Liver (tissue), 9 donors: ENCODE results near the gene LMF1. TPM values are rescaled to one million over a fixed set of nuclear protein-coding genes. Genes with fewer than 3 reads are reported as not detected.

Experiments used
- DNase-seq: peaks from one replicate; pipeline ENCODE4 v3.0.0-alpha.2; 2017; ENCODE audit warnings: low spot score
- H3K27ac ChIP-seq, 2 donors: one replicate each; pipeline ENCODE4 v1.7.0; 2013; ENCODE audit warnings: inconsistent platforms in 2 of 2, low read length in 2 of 2, control low read depth in 1 of 2, low read depth in 1 of 2, mild to moderate bottlenecking in 1 of 2
- H3K27me3 ChIP-seq, 4 donors: one replicate each; pipeline versions ENCODE4 v1.6.1 to v1.7.0; 2013; ENCODE audit warnings: low read length in 3 of 4, inconsistent platforms in 1 of 4, mild to moderate bottlenecking in 1 of 4, moderate library complexity in 1 of 4; ENCODE audit not compliant: control insufficient read depth in 4 of 4, insufficient read depth in 4 of 4
- H3K36me3 ChIP-seq, 4 donors: one replicate each; pipeline versions ENCODE4 v1.6.1 to v1.7.0; 2013; ENCODE audit warnings: low read length in 3 of 4, mild to moderate bottlenecking in 3 of 4, low read depth in 1 of 4, moderate library complexity in 1 of 4; ENCODE audit not compliant: control insufficient read depth in 4 of 4, insufficient read depth in 3 of 4
- H3K4me1 ChIP-seq, 4 donors: one replicate each; pipeline versions ENCODE4 v1.6.1 to v1.7.0; 2013; ENCODE audit warnings: low read length in 3 of 4, mild to moderate bottlenecking in 3 of 4, moderate library complexity in 1 of 4; ENCODE audit not compliant: control insufficient read depth in 4 of 4, insufficient read depth in 4 of 4
- H3K4me3 ChIP-seq, 3 donors: one replicate each; pipeline versions ENCODE4 v1.6.1 to v1.7.0; 2013; ENCODE audit warnings: low read length in 3 of 3, control low read depth in 1 of 3, low read depth in 1 of 3, mild to moderate bottlenecking in 1 of 3
- H3K9ac ChIP-seq, 2 donors: one replicate each; pipeline ENCODE4 v1.7.0; 2013; ENCODE audit warnings: low read length in 2 of 2, mild to moderate bottlenecking in 2 of 2, moderate library complexity in 2 of 2, control low read depth in 1 of 2, low read depth in 1 of 2
- H3K9me3 ChIP-seq, 4 donors: one replicate each; pipeline versions ENCODE4 v1.6.1 to v1.7.0; 2013; ENCODE audit warnings: low read length in 3 of 4; ENCODE audit not compliant: control insufficient read depth in 4 of 4
- ATF3 ChIP-seq: IDR thresholded peaks from 2 replicates; pipeline ENCODE4 v1.6.1; 2016; ENCODE audit warnings: antibody characterized with exemption
- CTCF ChIP-seq: fragments of 150-350 bp; IDR thresholded peaks from 2 replicates; pipeline ENCODE4 v1.5.1; 2017; ENCODE audit warnings: improper control_type of control experiment, low read depth, low read length; ENCODE audit not compliant: missing input control
- EGR1 ChIP-seq, 2 donors: IDR thresholded peaks; 2 replicates each; pipeline ENCODE4 v1.6.1; 2016 to 2018; ENCODE audit warnings: antibody characterized with exemption in 2 of 2, low read depth in 2 of 2
- FOXA1 ChIP-seq: IDR thresholded peaks from 2 replicates; pipeline ENCODE4 v1.6.1; 2016; ENCODE audit warnings: antibody characterized with exemption
- FOXA2 ChIP-seq: IDR thresholded peaks from 2 replicates; pipeline ENCODE4 v1.6.1; 2016; ENCODE audit warnings: antibody characterized with exemption
- GABPA ChIP-seq, 2 donors: IDR thresholded peaks in 1 of 2; conservative IDR thresholded peaks in 1 of 2; 2 replicates each; pipeline ENCODE4 v1.6.1; 2016; ENCODE audit warnings: antibody characterized with exemption in 2 of 2, mild to moderate bottlenecking in 1 of 2, moderate library complexity in 1 of 2
- HNF4A ChIP-seq, 2 donors: conservative IDR thresholded peaks; 2 replicates each; pipeline ENCODE4 v1.6.1; 2016; ENCODE audit warnings: antibody characterized with exemption in 2 of 2, mild to moderate bottlenecking in 2 of 2
- HNF4G ChIP-seq: IDR thresholded peaks from 2 replicates; pipeline ENCODE4 v1.6.1; 2016; ENCODE audit warnings: antibody characterized with exemption
- JUND ChIP-seq, 2 donors: IDR thresholded peaks; 2 replicates each; pipeline ENCODE4 v1.6.1; 2016; ENCODE audit warnings: antibody characterized with exemption in 2 of 2
- MAX ChIP-seq: IDR thresholded peaks from 2 replicates; pipeline ENCODE4 v1.6.1; 2016; ENCODE audit warnings: antibody characterized with exemption
- NR2F2 ChIP-seq: IDR thresholded peaks from 2 replicates; pipeline ENCODE4 v1.6.1; 2016; ENCODE audit warnings: antibody characterized with exemption
- RAD21 ChIP-seq, 2 donors: IDR thresholded peaks; 2 replicates each; pipeline ENCODE4 v1.6.1; 2016; ENCODE audit warnings: antibody characterized with exemption in 2 of 2, mild to moderate bottlenecking in 2 of 2
- REST ChIP-seq: IDR thresholded peaks from 2 replicates; pipeline ENCODE4 v1.6.1; 2016; ENCODE audit warnings: antibody characterized with exemption, mild to moderate bottlenecking
- SP1 ChIP-seq: IDR thresholded peaks from 2 replicates; pipeline ENCODE4 v1.6.1; 2018; ENCODE audit warnings: antibody characterized with exemption, mild to moderate bottlenecking
- TAF1 ChIP-seq: conservative IDR thresholded peaks from 2 replicates; pipeline ENCODE4 v1.6.1; 2016; ENCODE audit warnings: antibody characterized with exemption, mild to moderate bottlenecking
- YY1 ChIP-seq: IDR thresholded peaks from 2 replicates; pipeline ENCODE4 v1.6.1; 2016; ENCODE audit warnings: antibody characterized with exemption, mild to moderate bottlenecking
- ZBTB33 ChIP-seq: IDR thresholded peaks from 2 replicates; pipeline ENCODE4 v1.6.1; 2016; ENCODE audit warnings: antibody characterized with exemption
- WGBS: extraction: QIAGEN DNeasy Blood & Tissue Kit; methylation state at CpG from one replicate; pipeline ENCODE4 v1.1.7; 2013; 5-methylcytosine and 5-hydroxymethylcytosine counted together
- polyA plus RNA-seq, 2 donors: library from polyadenylated mRNA; stranded (reverse) in 1 of 2; unstranded in 1 of 2; fragments of 200-250 nt in 1 of 2; fragments of >200 nt in 1 of 2; fragmentation: Nextera tagmentation in 1 of 2; extraction: Ambion mirVana in 1 of 2; gene quantifications; one replicate each; pipeline versions ENCODE4 v1.2.1 to v1.2.3, GENCODE V29; 2013 to 2015
- total RNA-seq, 2 donors: library from RNA; depleted of rRNA; stranded (reverse); fragments of >200 nt; gene quantifications; one replicate each; pipeline ENCODE4 v1.2.3, GENCODE V29; 2014
- donor health status: healthy.
- donor health status: healthy.
- donor health status: healthy.
- donor health status: healthy.
- donor health status: healthy.

LMF1 gene
- total and polyA plus RNA-seq, 4 donors = 8.8 to 24.3 (median 12.6) TPM

GRCh38 chr16:828891-829290 is 141.9 kb downstream of the LMF1 start:
- Histone ChIP-seq H3K36me3 (no peaks in the 10 kb centered on the region), H3K9ac (no peak overlapping the region), H3K27ac (no peak overlapping the region), H3K4me1 (no peaks in the 10 kb centered on the region), H3K27me3 (peaks cover 0 to 3% (median 0%) of the 10 kb centered on the region in 4 donors), H3K4me3 (no peak overlapping the region), H3K9me3 (no peaks in the 10 kb centered on the region)
- no peak for TF ChIP-seq ZBTB33
- DNase-seq = no peak
- 83% methylated on average over 17 of the region's 17 CpGs for WGBS

GRCh38 chr16:827513-827912 is 143.3 kb downstream of the LMF1 start:
- H3K9ac ChIP-seq = no peak overlapping the region
- H3K27ac ChIP-seq = no peak overlapping the region
- H3K27me3 ChIP-seq = peaks cover 0 to 3% (median 0%) of the 10 kb centered on the region in 4 donors
- no peaks in the 10 kb centered on the region for H3K4me1 ChIP-seq
- no peak for DNase-seq
- no peaks in the 10 kb centered on the region for H3K36me3 ChIP-seq
- no peak overlapping the region for H3K4me3 ChIP-seq
- 92% methylated on average over 24 of the region's 24 CpGs for WGBS
- H3K9me3 ChIP-seq = no peaks in the 10 kb centered on the region
- TF ChIP-seq YY1 (no peak), JUND (IDR thresholded peaks at IDR 0.05) (no peak), SP1 (no peak), NR2F2 (no peak), HNF4G (no peak), EGR1 (IDR thresholded peaks at IDR 0.05; ENCODE audit: low read depth in 2 of 2) (no peak), TAF1 (no peak), HNF4A (conservative IDR thresholded peaks at IDR 0.05) (no peak), FOXA1 (no peak), RAD21 (IDR thresholded peaks at IDR 0.05) (no peak), CTCF (no peak), FOXA2 (no peak), GABPA (IDR thresholded peaks at IDR 0.05 in 1 of 2, conservative IDR thresholded peaks at IDR 0.05 in 1 of 2) (no peak), REST (no peak), MAX (no peak), ATF3 (no peak)
